ENCODE data around the gene ASXL2. TPM values are rescaled to one million over a fixed set of nuclear protein-coding genes. Genes with fewer than 3 reads are reported as not detected.
A peak's percentile ranks its signal among the peaks of the same experiment; 100 is the strongest.
"Not testable (repeated sequence)": the region's sequence is repeated elsewhere in the genome, so short reads cannot be mapped to it uniquely, and the experiment has no call there.

ASXL2 gene
- total and polyA plus RNA-seq, 7 donors: 2.3 to 19.4 (median 17.5) TPM

GRCh38 chr2:25853038-25853638 is 25.1 kb downstream of the ASXL2 start:
- intact Hi-C loops (cut with DNase I): loop anchor here in 1 of 2 donors (5.0 kb wide), 1 partner anchor 99 kb away; no protein-coding TSS in a partner anchor
- DNase-seq (no peak), ATAC-seq (no peak)
- H3K4me3 ChIP-seq: no peak overlapping the region
- no peaks in the 10 kb centered on the region for H3K36me3 ChIP-seq (ENCODE audit: insufficient read depth in 1 of 2, low read depth in 1 of 2)
- no peaks in the 10 kb centered on the region for H3K9me3 ChIP-seq
- WGBS, 3 donors: 83 to 89% (median 88%) methylated on average over 5 of the region's 5 CpGs
- peaks cover 45% of the 10 kb centered on the region for H3K4me1 ChIP-seq
- TF ChIP-seq CTCF (IDR thresholded peaks at IDR 0.05): no peak
- H3K27me3 ChIP-seq (ENCODE audit: insufficient read depth in 3 of 3, low read length in 2 of 3): no peaks in the 10 kb centered on the region
- peak overlapping the region; percentile 73 for H3K27ac ChIP-seq

GRCh38 chr2:25851740-25852503 is 26.4 kb downstream of the ASXL2 start:
- TF ChIP-seq CTCF (IDR thresholded peaks at IDR 0.05): peak; percentile 74
- WGBS, 3 donors: 36 to 55% (median 38%) methylated on average over 11 of the region's 11 CpGs
- DNase-seq (no peak), ATAC-seq (peak; percentile 75 to 87 (median 83))
- H3K4me1 ChIP-seq: peaks cover 45% of the 10 kb centered on the region
- peak overlapping the region; percentile 12 for H3K4me3 ChIP-seq
- no peaks in the 10 kb centered on the region for H3K9me3 ChIP-seq
- intact Hi-C loops (cut with DNase I): loop anchor here in 1 of 2 donors (1.0 to 5.0 kb wide), 2 partner anchors 100 to 293 kb away; no protein-coding TSS in a partner anchor
- no peaks in the 10 kb centered on the region for H3K36me3 ChIP-seq (ENCODE audit: insufficient read depth in 1 of 2, low read depth in 1 of 2)
- H3K27ac ChIP-seq: peak overlapping the region; percentile 73
- H3K27me3 ChIP-seq (ENCODE audit: insufficient read depth in 3 of 3, low read length in 2 of 3): no peaks in the 10 kb centered on the region

- H3K4me1 ChIP-seq: peaks cover 41% of the 10 kb centered on the region
- not testable (repeated sequence) for H3K27me3 ChIP-seq (ENCODE audit: insufficient read depth in 3 of 3, low read length in 2 of 3); ATAC-seq; H3K27ac ChIP-seq; H3K4me3 ChIP-seq; DNase-seq; H3K36me3 ChIP-seq (ENCODE audit: insufficient read depth in 1 of 2, low read depth in 1 of 2); H3K9me3 ChIP-seq
- intact Hi-C loops (cut with DNase I): loop anchor here in 1 of 2 donors (5.0 kb wide), 1 partner anchor 102 kb away; no protein-coding TSS in a partner anchor
- 48 to 63% (median 56%) methylated on average over 4 of the region's 4 CpGs for WGBS, 3 donors
Measured at GRCh38 chr2:25850400-25850799, 27.9 kb downstream of the ASXL2 start.

- peaks cover 35% of the 10 kb centered on the region for H3K4me1 ChIP-seq
- H3K36me3 ChIP-seq (ENCODE audit: insufficient read depth in 1 of 2, low read depth in 1 of 2); H3K27ac ChIP-seq; H3K4me3 ChIP-seq; ATAC-seq; H3K9me3 ChIP-seq; DNase-seq; H3K27me3 ChIP-seq (ENCODE audit: insufficient read depth in 3 of 3, low read length in 2 of 3); intact Hi-C loops (cut with DNase I): not testable (repeated sequence)
- WGBS, 3 donors: 94 to 98% (median 96%) methylated on average over 7 of the region's 7 CpGs
Measured at GRCh38 chr2:25849350-25849749, 28.9 kb downstream of the ASXL2 start.

- Histone ChIP-seq H3K4me1 (peaks cover 18% of the 10 kb centered on the region), H3K9me3 (no peaks in the 10 kb centered on the region), H3K27me3 (ENCODE audit: insufficient read depth in 3 of 3, low read length in 2 of 3) (no peaks in the 10 kb centered on the region), H3K36me3 (ENCODE audit: insufficient read depth in 1 of 2, low read depth in 1 of 2) (peaks cover 0 to 7% of the 10 kb centered on the region in 2 donors), H3K27ac (no peak overlapping the region), H3K4me3 (no peak overlapping the region)
- DNase-seq: no peak
- 76 to 86% (median 78%) methylated on average over 7 of the region's 7 CpGs for WGBS, 3 donors
- ATAC-seq: no peak
- TF ChIP-seq CTCF (IDR thresholded peaks at IDR 0.05): no peak
- intact Hi-C loops (cut with DNase I): no loop called here
Measured at GRCh38 chr2:25845843-25846505, 32.3 kb downstream of the ASXL2 start.

Measured in psoas muscle (tissue), 8 donors.